HG03064 (cell line): ENCODE measurements around the gene FREM1.

Source experiments
- ATAC-seq: cut with Tn5 transposase; IDR thresholded peaks from one replicate; pipeline ENCODE4 v1.9.1; 2021; ENCODE audit warnings: low read depth; ENCODE audit not compliant: unreplicated experiment

The FREM1 gene

DNA sequence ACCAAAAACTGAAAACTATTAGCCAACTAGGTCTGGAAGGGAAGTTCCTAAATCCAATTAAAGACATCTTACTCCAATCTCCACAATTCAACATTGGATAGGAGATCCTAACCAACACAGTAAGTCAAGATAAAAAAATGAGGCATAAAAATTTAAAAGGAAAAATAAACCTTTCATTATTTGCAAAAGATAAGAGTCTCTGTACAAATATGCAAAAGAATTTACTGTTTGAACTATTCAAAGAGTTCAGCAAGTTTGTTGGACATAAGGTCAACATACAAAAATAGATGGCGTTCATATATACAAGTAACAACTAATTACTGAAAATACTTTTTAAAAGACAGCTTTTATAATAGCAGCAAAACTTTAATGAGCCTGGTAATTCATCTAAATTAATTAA lies 3.1 kb upstream of the FREM1 start:
- no peak for ATAC-seq

DNA sequence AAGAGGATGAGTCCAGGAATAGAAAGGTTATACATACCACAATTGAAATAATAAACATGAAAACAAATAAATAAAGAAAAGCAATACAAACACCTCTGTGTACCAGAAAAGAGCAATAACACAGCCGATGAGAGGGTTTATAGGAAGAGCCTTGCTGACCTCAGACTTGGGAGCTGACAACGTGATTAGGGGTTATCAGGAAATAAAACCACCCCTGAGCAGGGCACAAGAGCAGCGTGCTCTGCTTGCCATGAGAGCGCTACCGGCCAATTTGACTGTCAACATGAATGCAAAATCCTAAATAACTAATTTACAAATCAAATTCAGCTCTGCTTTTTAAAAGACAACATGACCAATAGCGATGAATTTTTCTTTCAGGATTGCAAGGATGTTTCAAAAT lies 2.6 kb upstream of the FREM1 start:
- no peak for ATAC-seq

GRCh38 chr9:14911046-14911445 lies 818 bp upstream of the FREM1 start:
- ATAC-seq, result no peak

DNA sequence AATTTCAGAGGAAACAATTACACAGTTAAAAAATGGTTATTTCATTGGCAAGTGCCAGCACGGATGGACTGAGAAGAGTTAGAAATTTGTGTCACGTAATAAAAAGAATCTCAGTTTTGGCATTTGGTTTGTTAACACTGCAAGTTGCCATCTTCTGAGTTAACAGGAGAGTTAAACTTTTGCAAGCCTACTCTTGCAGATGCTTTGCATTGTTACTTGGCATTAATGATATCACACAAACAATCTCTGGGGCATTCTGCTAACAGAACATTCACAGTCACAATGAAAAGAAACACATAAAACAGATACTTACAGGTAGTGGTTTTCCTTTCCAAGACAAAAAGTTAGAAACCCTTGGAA lies 647 bp downstream of the FREM1 start:
- ATAC-seq, result no peak

GRCh38 chr9:14909181-14909580 lies 1.0 kb downstream of the FREM1 start:
- no peak for ATAC-seq

DNA sequence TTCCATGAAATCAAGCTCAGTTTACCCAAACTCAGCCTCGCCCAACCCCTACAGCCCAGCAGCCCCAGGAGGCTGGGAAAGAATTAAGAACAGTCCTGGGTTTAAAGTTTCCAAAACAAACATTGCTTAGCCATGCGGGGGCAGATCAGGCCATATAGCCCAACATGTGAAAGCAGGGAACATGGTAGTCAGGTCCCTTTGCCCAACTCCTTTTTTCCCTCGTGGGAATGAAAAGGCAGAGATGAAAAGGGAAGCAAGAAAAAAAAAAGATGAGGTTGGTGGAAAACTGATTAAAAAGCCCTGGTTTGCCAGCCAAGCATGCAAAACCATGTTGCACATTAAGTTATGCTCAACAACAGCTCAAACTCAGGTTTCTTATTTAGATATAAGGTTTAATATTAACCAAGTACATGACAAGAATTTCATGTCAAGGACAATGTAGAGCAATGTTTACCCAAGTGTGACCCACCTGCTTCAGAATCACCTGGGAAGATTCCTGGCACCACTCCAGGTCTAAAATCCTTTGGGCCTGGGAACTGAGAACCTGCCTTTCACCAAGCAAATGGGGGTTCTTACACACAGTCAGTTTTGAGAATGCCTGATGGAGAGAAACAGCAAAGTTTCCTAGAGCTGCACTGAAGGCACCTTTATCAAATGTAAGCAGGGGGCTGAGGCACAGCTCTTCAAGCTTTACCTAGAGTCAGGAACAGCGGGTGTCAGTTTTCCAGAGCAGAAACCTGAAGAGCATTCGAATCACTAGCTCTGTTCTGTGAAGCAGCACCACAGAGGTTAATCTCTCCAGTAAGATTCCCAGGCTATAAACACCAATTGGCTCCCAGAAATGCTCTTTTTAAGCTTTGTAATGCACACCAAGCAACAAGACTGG lies 1.7 kb downstream of the FREM1 start:
- no peak for ATAC-seq

- ATAC-seq, result no peak
These were observed 2.5 kb downstream of the FREM1 start for GRCh38 chr9:14907696-14908095.

DNA sequence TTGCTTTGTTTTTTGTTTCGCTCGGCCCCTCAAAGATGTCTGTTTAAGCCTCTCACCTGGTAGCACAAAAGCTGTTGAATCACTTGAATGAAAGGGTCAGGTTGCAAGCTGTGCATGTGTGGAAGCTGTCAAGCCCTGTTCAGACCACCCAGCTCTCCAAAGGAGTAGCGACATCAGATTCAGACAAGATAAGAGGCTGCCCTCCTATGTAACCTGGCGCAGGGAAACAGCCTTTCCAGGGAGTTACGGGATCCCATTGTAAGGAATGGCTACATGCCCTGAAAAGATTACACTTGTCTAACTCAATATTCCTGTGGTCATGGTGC lies 2.9 kb downstream of the FREM1 start:
- no peak for ATAC-seq

DNA sequence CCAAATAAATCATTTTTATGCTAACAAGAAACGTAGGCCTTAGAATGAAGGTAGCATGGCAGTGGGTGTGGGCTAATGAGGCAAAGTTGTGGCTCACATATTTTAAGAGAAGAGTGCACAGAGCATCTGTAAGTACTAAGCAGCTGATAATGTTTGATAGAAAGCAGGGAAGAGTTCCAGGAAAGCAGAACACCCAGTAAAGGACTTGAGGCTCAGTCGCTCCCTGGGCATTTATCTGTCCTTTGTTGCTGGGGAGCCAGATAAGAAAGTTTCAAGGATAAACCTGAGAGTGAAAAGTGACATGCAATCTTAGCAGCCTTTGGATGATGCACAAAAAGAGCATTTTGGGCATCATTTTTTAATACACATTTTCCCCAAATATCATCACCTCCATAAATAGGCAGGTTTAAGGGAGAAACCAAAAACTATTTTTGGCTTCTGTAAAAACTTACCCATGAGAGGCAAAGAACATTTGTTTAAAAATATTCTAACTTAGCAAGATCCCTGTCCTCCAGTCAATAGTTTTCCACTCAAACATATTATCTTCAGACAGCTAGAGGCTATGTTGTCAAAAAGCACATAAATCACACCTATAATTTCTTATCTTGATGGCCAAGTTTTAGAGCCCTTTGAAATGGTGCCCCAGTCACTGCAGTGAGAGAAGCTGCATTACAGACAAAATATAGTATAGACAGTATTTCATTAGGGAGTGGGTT lies 3.4 kb downstream of the FREM1 start:
- no peak for ATAC-seq

DNA sequence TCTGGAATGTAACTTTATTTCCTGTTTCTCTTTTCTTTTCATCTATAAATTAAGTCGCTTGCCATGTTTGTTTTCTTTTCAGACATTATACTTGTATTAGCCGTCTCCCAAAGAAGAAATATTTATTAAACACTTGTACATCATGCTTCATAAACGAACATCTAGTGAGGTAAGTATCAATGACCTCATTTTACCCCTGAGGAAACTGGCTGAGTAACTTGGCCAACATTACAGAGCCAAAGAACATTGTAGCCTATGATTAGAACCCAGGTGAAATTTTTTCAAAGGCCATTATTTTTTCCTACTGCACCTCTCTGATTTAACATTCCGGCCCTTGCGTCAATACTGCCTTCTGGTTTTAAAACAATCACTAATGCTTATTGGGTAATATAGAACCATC lies 4.2 kb downstream of the FREM1 start:
- ATAC-seq, result no peak

DNA sequence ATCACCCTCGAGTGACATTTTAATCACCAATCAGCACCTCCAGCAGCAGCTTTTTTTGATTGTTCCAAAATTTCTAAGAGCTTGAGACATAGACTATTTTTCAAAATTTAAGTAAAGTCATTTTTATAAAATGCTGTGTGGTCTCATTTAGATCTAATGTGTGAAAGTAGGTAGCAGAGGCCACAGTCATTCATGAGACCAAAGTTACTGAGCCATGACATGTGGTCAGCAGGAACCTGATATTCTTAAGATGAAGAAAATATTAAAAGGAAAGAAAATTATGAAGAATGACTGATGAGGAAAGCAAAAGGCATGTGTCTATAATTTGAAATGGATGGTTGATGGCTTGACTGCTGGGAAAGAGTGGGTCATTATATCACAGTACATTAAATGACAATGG lies 7.2 kb downstream of the FREM1 start:
- no peak for ATAC-seq

DNA sequence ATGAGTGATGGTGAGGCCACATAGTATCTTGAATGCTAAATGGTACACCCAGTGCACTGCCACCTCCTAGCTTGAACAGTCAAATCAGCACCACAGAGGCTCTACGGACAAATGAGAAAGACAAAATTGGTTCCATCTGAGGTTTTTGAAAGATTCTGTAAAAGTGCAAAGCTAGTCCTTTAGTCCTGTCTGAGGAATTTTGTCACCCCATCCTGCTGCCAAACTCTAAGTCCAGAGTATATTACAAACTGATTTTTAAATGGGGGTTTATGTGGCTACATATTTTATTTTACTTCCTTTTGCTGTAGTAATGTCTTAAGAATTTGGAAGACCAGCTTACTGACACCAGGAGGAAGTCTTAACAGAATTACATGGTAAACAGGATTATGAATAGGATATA lies 7.7 kb downstream of the FREM1 start:
- no peak for ATAC-seq

- ATAC-seq, result no peak
These were observed 10.4 kb downstream of the FREM1 start for GRCh38 chr9:14899815-14900193.

- ATAC-seq, result no peak
These were observed 11.0 kb downstream of the FREM1 start for GRCh38 chr9:14899042-14899814.

DNA sequence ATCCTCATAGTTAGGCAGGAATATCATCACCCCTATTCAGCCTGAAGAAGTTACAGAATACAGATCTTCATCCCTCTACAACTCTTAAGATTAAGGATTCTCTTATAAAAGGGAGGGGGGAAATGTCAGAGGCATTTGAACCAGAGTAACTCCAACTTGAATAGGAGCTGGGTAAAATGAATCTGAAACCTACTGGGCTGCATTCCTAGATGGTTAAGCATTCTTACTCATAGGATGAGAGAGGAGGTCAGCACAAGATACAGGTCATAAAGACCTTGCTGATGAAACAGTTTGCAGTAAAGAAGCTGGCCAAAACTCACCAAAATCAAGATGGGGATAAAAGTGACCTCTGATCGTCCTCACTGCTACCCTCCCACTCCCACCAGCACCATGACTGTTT lies 14.4 kb downstream of the FREM1 start:
- ATAC-seq, result no peak

DNA sequence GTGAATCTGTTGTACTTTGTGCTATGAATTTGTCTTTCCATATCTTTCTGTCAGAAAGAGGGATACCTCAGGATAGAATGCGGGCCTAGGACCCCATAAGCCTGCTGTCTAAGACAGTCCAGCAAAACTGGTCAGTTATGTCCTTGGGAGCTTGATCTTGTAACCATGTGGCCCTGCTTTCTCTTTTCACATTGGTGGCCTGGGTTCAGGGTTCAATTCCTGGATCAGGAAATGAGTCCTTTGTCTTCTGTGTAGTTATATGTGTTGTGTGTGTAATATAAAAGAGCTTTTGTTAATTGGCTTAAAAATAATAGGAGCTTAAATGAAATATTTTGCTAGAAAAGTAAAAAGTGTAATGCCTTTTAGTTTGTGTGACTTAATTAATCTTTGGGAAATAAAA lies 16.9 kb downstream of the FREM1 start:
- ATAC-seq, result no peak

DNA sequence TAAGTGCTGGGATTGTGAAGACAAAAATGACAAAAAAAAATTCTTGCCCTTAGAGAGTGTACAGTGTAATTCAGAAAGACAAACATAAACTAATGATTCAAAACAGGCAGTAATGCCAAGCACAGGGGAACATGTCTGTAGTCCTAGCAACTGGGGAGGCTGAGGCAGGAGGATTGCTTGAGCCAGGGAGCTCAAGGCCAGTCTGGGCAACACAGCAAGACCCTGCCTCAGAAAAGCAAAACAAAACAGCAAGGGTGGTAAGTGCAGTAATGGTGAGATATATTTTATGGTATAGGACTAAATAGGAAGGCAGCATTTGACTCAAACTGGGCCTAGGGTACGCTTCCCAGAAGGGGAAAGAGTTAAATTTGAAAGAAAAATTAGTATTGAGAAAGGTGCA lies 18.9 kb downstream of the FREM1 start:
- ATAC-seq, result no peak

DNA sequence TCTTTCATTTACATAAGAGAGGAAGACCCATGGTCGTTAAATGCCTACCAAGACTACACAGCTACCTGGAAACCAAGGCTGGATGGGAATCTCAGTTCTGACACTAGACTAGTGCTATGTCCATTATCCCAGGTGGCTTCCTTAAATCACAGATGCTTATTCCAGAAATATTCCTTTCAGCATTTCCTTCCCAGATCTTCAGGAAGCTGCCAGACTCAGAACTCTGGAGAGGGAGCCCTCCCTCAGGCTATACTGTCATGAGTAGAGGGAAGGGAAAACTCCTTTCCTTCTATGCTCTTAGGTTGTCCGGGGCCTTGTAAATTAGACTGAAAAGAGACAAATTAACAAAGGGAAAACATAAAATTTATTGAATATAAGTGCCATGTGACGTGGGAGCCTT lies 20.8 kb downstream of the FREM1 start:
- ATAC-seq, result no peak

DNA sequence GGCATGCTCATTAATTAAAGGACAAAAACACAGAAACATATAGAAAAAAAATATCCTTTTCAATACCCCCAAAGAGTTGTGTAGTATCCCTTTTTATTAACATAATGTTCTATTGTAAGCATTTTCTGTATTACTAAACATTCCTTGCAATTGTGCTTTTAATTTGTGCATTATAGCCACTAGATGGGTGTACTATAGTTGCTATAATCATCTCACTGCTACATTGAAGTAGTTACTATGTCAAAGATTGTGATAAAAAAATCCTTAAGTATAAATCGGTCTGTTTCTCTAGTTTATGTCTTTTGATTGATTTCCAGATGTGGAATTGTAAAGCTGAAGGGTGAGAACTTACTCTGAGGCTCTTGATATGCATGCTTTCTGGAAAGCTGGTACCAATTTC lies 21.4 kb downstream of the FREM1 start:
- ATAC-seq, result no peak

DNA sequence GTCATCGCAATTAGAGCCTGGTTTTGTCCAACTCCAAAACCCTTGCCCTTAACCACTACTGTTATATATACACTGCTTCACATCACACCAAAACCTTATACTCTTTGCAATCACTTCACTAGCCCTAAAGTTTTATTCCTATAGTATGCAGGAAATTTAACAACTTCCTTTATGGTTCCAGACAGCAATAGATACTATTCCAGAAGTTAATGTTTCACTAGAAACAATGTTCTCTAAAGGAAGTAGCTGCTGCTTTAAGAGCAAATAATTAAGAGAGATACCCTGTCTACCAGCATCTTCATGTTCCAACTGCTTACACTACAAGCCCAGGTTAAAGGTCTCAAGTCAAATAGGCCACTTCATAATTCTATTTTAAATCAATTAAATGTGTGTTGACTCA lies 22.0 kb downstream of the FREM1 start:
- ATAC-seq, result no peak

DNA sequence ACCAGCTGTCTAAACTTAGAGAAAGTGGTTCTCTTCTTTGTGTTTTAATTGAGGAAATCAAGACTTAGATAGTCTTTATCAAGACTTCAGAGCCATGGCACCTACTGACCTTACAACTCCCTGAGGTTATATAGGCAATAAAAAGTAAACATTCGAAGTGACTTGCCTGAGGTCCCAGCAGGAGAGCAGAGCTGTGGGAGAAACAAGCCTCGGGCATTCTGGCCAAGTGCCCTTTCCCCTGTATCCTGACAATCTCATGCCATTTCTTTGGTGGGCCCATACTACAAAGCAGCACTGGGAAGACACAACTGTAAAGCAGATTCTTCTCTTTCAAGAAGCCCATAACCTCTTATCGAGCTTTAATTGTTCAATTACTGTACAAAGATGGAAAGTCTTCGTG lies 23.1 kb downstream of the FREM1 start:
- no peak for ATAC-seq
